GM12878 (cell line): ENCODE measurements around the gene ADISSP. TPM values are rescaled to one million over a fixed set of nuclear protein-coding genes. Genes with fewer than 3 reads are reported as not detected.

Experiments
- ATAC-seq: fragments of 200-7000 bp; cut with Tn5 transposase; 3 replicates; pipeline ENCODE4 v1.9.1; 2020; ENCODE audit warnings: mild to moderate bottlenecking, moderate library complexity
- BruUV-seq: library from RNA; stranded (reverse); fragments of 400-500 nt; replicated peaks from 2 replicates; lab custom pipeline; 2021; lab: Mats Ljungman, UMichigan
- CTCF ChIA-PET: fragments of 300-600 bp; sonication (Branson Sonifier 250); formaldehyde crosslinking; extraction: SDS; loops from one replicate; lab custom pipeline; 2021; ENCODE audit warnings: inconsistent platforms; lab: Yijun Ruan, JAX
- POLR2A ChIA-PET: fragments of 350-600 bp; formaldehyde crosslinking; extraction: SDS; loops from one replicate; lab custom pipeline; 2021; ENCODE audit warnings: inconsistent platforms; lab: Charles Lee
- RAD21 ChIA-PET: fragments of 300-600 bp; sonication (Branson Sonifier 250); formaldehyde crosslinking; loops from one replicate; lab custom pipeline; 2023; ENCODE audit warnings: antibody characterized with exemption; ENCODE audit not compliant: unreplicated experiment; lab: Charles Lee
- SMC1A ChIA-PET: fragments of 300-600 bp; sonication (Branson Sonifier 250); formaldehyde crosslinking; loops from one replicate; lab custom pipeline; 2023; ENCODE audit not compliant: unreplicated experiment, uncharacterized antibody; lab: Charles Lee
- DNase-seq: peaks from one replicate; pipeline ENCODE4 v3.0.0-alpha.2; 2011; ENCODE audit warnings: low read depth, low spot score
- FAIRE-seq: peaks from 3 replicates; lab custom pipeline; 2011; peaks lifted over from hg19 to GRCh38; lab: Jason Lieb, UNC
- H2AFZ ChIP-seq: 2 replicates; pipeline ENCODE4 v1.6.0; 2011; ENCODE audit warnings: low read depth, low read length, control low read depth; ENCODE audit not compliant: control insufficient read depth
- H3K27ac ChIP-seq: 2 replicates; pipeline ENCODE4 v1.5.1; 2011; ENCODE audit warnings: control low read depth; ENCODE audit not compliant: control insufficient read depth, insufficient read depth
- H3K27me3 ChIP-seq, 2 experiments: replicated peaks in 1 of 2; 2 replicates each; pipeline versions ENCODE4 v1.6.0 to v1.6.1; 2011; ENCODE audit warnings: low read length in 1 of 2; ENCODE audit not compliant: control insufficient read depth in 2 of 2, insufficient read depth in 2 of 2
- H3K36me3 ChIP-seq, 2 experiments: 2 replicates each; pipeline ENCODE4 v1.5.1; 2011; ENCODE audit warnings: low read length in 1 of 2; ENCODE audit not compliant: control insufficient read depth in 2 of 2, insufficient read depth in 2 of 2
- H3K4me1 ChIP-seq: 2 replicates; pipeline ENCODE4 v1.6.1; 2011; ENCODE audit warnings: mild to moderate bottlenecking, low read length, moderate library complexity, mixed read lengths; ENCODE audit not compliant: control insufficient read depth, insufficient read depth
- H3K4me2 ChIP-seq: 2 replicates; pipeline ENCODE4 v1.6.0; 2011; ENCODE audit warnings: control low read depth; ENCODE audit not compliant: control insufficient read depth, insufficient read depth
- H3K4me3 ChIP-seq: fragments of 200-600 bp; sonication (generic); 2 replicates; pipeline ENCODE4 v1.5.1; 2016
- H3K79me2 ChIP-seq: 2 replicates; pipeline ENCODE4 v1.6.0; 2011; ENCODE audit warnings: low read length; ENCODE audit not compliant: control insufficient read depth, insufficient read depth
- H3K9ac ChIP-seq: 2 replicates; pipeline ENCODE4 v1.8.0; 2011; ENCODE audit warnings: low read length, control low read depth, mixed read lengths; ENCODE audit not compliant: control insufficient read depth, insufficient read depth
- H3K9me3 ChIP-seq: replicated peaks from 3 replicates; pipeline ENCODE4 v1.5.1; 2011; ENCODE audit warnings: mild to moderate bottlenecking, low read length; ENCODE audit not compliant: control insufficient read depth, insufficient read depth
- H4K20me1 ChIP-seq: 2 replicates; pipeline ENCODE4 v1.6.0; 2011; ENCODE audit not compliant: control insufficient read depth, insufficient read depth
- MTA3 ChIP-seq: IDR thresholded peaks from 2 replicates; pipeline ENCODE4 v1.6.1; 2012; ENCODE audit warnings: low read length, inconsistent platforms, borderline replicate concordance
- SMARCA5 ChIP-seq: fragments of 450-650 bp; IDR thresholded peaks from 2 replicates; pipeline ENCODE4 v1.6.1; 2017; ENCODE audit warnings: mild to moderate bottlenecking
- SP1 ChIP-seq: IDR thresholded peaks from one replicate; pipeline ENCODE4 v1.6.1; 2011; ENCODE audit warnings: low read depth, low read length
- SREBF1 ChIP-seq: IDR thresholded peaks from 2 replicates; pipeline ENCODE4 v1.6.1; 2012; ENCODE audit warnings: mild to moderate bottlenecking, low read length
- TARDBP ChIP-seq: IDR thresholded peaks from 2 replicates; pipeline ENCODE4 v1.6.1; 2016; ENCODE audit warnings: borderline replicate concordance
- WGBS: methylation state at CpG from one replicate; pipeline ENCODE4 v1.1.6; 2016; ENCODE audit warnings: low lambda C conversion rate; ENCODE audit not compliant: insufficient replicate concordance, insufficient coverage; ENCODE audit errors: missing lambda C conversion rate; 5-methylcytosine and 5-hydroxymethylcytosine counted together
- in situ Hi-C: fragments of 300-500 bp; cut with MboI; formaldehyde crosslinking; loops from 9 replicates; pipeline ENCODE4 v1.14.3; 2018; ENCODE audit warnings: mixed read lengths
- intact Hi-C: fragments of 100-400 bp; cut with micrococcal nuclease; formaldehyde crosslinking; loops from one replicate; pipeline ENCODE4 v1.14.2; 2022; ENCODE audit not compliant: unreplicated experiment
- polyA plus RNA-seq, 11 experiments: library from polyadenylated mRNA; depleted of rRNA in 4 of 11; unstranded in 6 of 11; stranded (reverse) in 5 of 11; fragments of >200 nt; fragmentation: Nextera tagmentation in 4 of 11; fragmentation: Illumina TruSeq in 1 of 11; extraction: Ambion mirVana in 4 of 11; extraction: Trizol in 1 of 11; gene quantifications; 1 replicate in 1 of 11; 2 replicates in 10 of 11; pipeline versions ENCODE4 v1.2.1 to v1.2.3, GENCODE V29; 2011 to 2016; ENCODE audit warnings: inconsistent platforms in 2 of 11, missing spikeins in 2 of 11, low read depth in 1 of 11
- total RNA-seq, 4 experiments: library from RNA; depleted of rRNA in 3 of 4; stranded (reverse); fragments of >200 nt in 3 of 4; fragmentation: Illumina TruSeq in 1 of 4; extraction: Trizol in 1 of 4; gene quantifications; 2 replicates each; pipeline versions ENCODE4 v1.2.1 to v1.2.3, GENCODE V29; 2013 to 2021
- TF ChIP-seq, protein P1 (sequence below): fragments of 450-650 bp; formaldehyde crosslinking; IDR thresholded peaks from 2 replicates; pipeline ENCODE4 v1.5.0; 2022; ENCODE audit warnings: mild to moderate bottlenecking, missing genetic modification characterization
- TF ChIP-seq, protein P2 (sequence below): fragments of 450-650 bp; IDR thresholded peaks from 2 replicates; pipeline ENCODE4 v1.6.1; 2014; ENCODE audit warnings: mild to moderate bottlenecking

Gene ADISSP
- total and polyA plus RNA-seq, 10 of the 15 experiments (the other 5 are each of a cell fraction or from before 2014, with no cell fraction given): 0.80 to 96.3 (median 38.6) TPM

DNA sequence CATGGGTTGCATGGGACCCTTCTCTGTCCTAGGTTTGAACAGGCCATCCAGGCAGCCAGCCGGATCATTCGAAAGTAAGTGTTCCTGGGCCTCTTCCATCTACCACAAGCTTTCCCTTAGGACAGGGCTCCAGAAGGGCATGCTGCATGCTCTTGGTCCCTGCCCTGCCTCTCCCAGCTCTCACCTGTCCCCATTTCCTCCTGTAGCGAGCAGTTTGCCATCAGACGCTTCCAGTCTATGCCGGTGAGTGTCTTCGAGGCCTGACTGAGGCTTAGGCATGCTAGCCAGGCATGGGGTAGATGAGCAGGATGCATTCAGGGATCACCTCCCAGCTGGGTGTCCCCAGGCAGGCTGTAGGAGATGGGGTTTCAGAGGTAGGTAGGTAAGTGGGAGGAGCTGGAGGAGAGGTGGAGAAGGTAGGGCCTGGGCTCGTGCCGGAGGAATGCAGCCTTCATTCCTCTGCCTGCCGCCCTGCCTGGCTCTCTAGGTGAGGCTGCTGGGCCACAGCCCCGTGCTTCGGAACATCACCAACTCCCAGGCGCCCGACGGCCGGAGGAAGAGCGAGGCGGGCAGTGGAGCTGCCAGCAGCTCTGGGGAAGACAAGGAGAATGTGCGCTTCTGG, 32.8 kb upstream of the ADISSP start (continued):
- TF ChIP-seq SMARCA5: no peak
- no peak for TF ChIP-seq MTA3
- TF ChIP-seq, protein P1, sequence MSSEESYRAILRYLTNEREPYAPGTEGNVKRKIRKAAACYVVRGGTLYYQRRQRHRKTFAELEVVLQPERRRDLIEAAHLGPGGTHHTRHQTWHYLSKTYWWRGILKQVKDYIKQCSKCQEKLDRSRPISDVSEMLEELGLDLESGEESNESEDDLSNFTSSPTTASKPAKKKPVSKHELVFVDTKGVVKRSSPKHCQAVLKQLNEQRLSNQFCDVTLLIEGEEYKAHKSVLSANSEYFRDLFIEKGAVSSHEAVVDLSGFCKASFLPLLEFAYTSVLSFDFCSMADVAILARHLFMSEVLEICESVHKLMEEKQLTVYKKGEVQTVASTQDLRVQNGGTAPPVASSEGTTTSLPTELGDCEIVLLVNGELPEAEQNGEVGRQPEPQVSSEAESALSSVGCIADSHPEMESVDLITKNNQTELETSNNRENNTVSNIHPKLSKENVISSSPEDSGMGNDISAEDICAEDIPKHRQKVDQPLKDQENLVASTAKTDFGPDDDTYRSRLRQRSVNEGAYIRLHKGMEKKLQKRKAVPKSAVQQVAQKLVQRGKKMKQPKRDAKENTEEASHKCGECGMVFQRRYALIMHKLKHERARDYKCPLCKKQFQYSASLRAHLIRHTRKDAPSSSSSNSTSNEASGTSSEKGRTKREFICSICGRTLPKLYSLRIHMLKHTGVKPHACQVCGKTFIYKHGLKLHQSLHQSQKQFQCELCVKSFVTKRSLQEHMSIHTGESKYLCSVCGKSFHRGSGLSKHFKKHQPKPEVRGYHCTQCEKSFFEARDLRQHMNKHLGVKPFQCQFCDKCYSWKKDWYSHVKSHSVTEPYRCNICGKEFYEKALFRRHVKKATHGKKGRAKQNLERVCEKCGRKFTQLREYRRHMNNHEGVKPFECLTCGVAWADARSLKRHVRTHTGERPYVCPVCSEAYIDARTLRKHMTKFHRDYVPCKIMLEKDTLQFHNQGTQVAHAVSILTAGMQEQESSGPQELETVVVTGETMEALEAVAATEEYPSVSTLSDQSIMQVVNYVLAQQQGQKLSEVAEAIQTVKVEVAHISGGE: no peak

DNA sequence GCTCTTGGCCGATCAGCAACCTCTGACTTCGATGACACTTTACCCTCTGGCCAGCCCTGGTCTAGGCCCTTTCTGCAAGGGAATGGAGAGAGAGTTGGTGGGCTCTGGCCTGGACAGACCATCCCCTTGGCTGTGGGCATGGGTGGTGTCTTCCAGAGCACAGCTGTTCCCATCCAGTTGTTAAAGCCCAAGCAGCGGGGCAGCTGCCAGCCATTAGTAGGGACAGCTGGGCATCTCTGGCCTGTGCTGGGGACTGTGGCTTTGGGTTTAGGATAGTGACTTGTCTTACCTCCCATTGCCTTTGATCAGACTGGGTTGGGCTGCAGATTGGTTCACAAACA, 31.3 kb upstream of the ADISSP start:
- H3K9ac ChIP-seq: no peak overlapping the region; the same call in 1 of the 2 replicates
- TF ChIP-seq SP1 (no peak), TARDBP (no peak), SREBF1 (no peak)
- TF ChIP-seq, protein P2, sequence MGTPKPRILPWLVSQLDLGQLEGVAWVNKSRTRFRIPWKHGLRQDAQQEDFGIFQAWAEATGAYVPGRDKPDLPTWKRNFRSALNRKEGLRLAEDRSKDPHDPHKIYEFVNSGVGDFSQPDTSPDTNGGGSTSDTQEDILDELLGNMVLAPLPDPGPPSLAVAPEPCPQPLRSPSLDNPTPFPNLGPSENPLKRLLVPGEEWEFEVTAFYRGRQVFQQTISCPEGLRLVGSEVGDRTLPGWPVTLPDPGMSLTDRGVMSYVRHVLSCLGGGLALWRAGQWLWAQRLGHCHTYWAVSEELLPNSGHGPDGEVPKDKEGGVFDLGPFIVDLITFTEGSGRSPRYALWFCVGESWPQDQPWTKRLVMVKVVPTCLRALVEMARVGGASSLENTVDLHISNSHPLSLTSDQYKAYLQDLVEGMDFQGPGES: no peak
- ATAC-seq (peak; percentile 4; the same call in 2 of the 3 replicates), DNase-seq (no peak), FAIRE-seq (peak; percentile 70)
- H3K27me3 ChIP-seq: no peaks in the 10 kb centered on the region
- H3K4me3 ChIP-seq: 0 out of 2 replicates have a peak overlapping the region, but pooled peaks have one; percentile 77
- peaks cover 12 to 19% of the 10 kb centered on the region in 2 experiments for H3K36me3 ChIP-seq
- peak overlapping the region; percentile 85 for H3K4me2 ChIP-seq
- no TSS peak for BruUV-seq
- POLR2A ChIA-PET: interaction anchor here (1.0 to 1.5 kb wide), 2 partner anchors 19 to 22 kb away, joined by 6 to 7 read pairs; partner anchors contain the start of gene AP5S1
- H3K9me3 ChIP-seq: no peaks in the 10 kb centered on the region
- H3K4me1 ChIP-seq: peaks cover 45% of the 10 kb centered on the region
- in situ Hi-C loops (no loop called here), intact Hi-C loops (loop anchor here (2.0 to 5.0 kb wide), 2 partner anchors 22 to 108 kb away; partner anchors contain the start of gene AP5S1)
- peaks cover 18% of the 10 kb centered on the region for H3K79me2 ChIP-seq
- H2AFZ ChIP-seq: no peak overlapping the region
- H4K20me1 ChIP-seq: no peaks in the 10 kb centered on the region
- RAD21 ChIA-PET: interaction anchor here (1.5 kb wide), 1 partner anchor 9 kb away, joined by 5 read pairs; no protein-coding TSS in a partner anchor
- H3K27ac ChIP-seq: peak overlapping the region; percentile 53
- WGBS: 97% methylated on average over 3 of the region's 3 CpGs
- CTCF ChIA-PET: interaction anchor here (0.6 to 3.8 kb wide), 4 partner anchors 11 to 47 kb away, joined by 3 to 33 read pairs (median 4); partner anchors contain the start of gene AP5S1
- SMC1A ChIA-PET: interaction anchor here (1.5 to 2.3 kb wide), 3 partner anchors 12 to 22 kb away, joined by 5 to 7 read pairs (median 6); partner anchors contain the start of genes AP5S1 and CENPB
